Hepatocyte (in vitro differentiated cells): ENCODE data around the gene ADH1B.

Source experiments
- EZH2 ChIP-seq: fragments of 200-600 bp; sonication (generic); IDR thresholded peaks from 2 replicates; pipeline ENCODE4 v1.6.1; 2016; ENCODE audit warnings: antibody characterized with exemption, mild to moderate bottlenecking, borderline replicate concordance
- TF ChIP-seq, protein P1 (sequence below): fragments of 200-600 bp; sonication (generic); IDR thresholded peaks from 2 replicates; pipeline ENCODE4 v1.5.1; 2016; ENCODE audit warnings: antibody characterized with exemption, mild to moderate bottlenecking; ENCODE audit not compliant: poor library complexity

DNA sequence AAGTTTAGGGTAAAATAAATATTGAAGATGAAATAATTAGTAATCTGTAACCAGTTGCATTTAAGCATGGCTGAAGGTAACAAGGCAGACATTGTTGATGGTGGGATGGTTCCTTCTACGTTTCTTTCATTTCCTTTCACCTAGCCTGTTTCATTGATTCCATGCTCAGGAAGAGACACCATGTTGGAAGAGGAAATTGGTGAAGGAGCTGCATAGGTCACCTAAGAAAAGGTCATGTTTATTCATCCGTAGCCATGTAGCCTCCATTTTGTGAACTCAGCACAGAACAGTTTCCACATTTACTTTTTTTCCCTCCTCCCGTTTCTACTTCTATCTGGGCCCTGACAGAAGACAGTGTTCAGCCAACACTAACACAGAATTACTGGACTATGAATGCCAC, 3.8 kb downstream of the ADH1B start:
- no peak for TF ChIP-seq EZH2
- TF ChIP-seq, protein P1, sequence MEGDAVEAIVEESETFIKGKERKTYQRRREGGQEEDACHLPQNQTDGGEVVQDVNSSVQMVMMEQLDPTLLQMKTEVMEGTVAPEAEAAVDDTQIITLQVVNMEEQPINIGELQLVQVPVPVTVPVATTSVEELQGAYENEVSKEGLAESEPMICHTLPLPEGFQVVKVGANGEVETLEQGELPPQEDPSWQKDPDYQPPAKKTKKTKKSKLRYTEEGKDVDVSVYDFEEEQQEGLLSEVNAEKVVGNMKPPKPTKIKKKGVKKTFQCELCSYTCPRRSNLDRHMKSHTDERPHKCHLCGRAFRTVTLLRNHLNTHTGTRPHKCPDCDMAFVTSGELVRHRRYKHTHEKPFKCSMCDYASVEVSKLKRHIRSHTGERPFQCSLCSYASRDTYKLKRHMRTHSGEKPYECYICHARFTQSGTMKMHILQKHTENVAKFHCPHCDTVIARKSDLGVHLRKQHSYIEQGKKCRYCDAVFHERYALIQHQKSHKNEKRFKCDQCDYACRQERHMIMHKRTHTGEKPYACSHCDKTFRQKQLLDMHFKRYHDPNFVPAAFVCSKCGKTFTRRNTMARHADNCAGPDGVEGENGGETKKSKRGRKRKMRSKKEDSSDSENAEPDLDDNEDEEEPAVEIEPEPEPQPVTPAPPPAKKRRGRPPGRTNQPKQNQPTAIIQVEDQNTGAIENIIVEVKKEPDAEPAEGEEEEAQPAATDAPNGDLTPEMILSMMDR, result no peak
